GM19455 (cell line): ENCODE measurements around the gene NRXN3.

Experiments
- ATAC-seq: cut with Tn5 transposase; IDR thresholded peaks from one replicate; pipeline ENCODE4 v1.9.1; 2021; ENCODE audit not compliant: unreplicated experiment

NRXN3 gene

DNA sequence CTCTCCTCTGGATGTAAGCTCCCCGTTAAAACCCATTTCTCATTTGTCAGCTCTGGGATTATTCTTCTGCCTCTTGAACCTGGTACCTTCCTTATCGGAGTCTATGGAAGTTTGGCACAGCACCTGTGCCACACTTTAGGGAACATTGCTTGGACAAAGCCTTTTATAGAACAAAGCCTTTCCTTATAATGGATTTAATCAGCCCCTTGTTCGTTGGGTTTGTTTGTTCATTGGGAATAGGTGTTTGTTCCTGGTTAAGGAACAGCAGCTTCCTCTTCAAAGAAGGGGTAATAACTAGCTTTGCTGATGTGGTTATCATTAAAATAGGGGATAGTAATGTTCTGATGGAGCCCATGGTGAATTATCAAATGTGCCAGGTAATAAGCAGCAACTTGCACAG, 70.4 kb downstream of the NRXN3 start:
- ATAC-seq = no peak

GRCh38 chr14:78242086-78242485, 71.9 kb downstream of the NRXN3 start:
- ATAC-seq = no peak

- ATAC-seq = no peak
These were observed 73.0 kb downstream of the NRXN3 start for GRCh38 chr14:78243187-78243586.

DNA sequence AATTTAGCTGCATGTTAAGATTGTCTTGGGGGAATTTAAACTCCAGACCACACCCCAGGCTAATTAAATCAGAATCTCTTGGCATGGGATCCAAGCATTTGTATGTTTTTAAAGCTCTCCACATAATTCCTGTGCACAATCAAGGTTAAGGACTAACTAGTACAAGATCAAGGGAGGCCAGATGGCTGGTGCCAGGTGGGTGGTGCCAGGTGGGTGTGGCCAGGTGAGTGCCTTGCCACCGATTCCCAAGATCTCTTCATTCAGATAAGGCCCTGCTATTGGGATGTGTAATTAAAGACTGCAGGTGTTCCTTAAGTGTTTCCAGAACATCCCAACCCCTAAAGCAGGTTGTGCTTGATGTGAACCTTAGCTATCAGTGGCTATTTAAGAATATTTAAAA, 75.1 kb downstream of the NRXN3 start:
- no peak for ATAC-seq

GRCh38 chr14:78248501-78249090, 78.4 kb downstream of the NRXN3 start:
- no peak for ATAC-seq

- ATAC-seq = no peak
These were observed 81.1 kb downstream of the NRXN3 start for GRCh38 chr14:78251308-78251707.

- ATAC-seq = no peak
These were observed 83.8 kb downstream of the NRXN3 start for GRCh38 chr14:78253986-78254385.

- no peak for ATAC-seq
These were observed 84.8 kb downstream of the NRXN3 start for GRCh38 chr14:78254911-78255461.

DNA sequence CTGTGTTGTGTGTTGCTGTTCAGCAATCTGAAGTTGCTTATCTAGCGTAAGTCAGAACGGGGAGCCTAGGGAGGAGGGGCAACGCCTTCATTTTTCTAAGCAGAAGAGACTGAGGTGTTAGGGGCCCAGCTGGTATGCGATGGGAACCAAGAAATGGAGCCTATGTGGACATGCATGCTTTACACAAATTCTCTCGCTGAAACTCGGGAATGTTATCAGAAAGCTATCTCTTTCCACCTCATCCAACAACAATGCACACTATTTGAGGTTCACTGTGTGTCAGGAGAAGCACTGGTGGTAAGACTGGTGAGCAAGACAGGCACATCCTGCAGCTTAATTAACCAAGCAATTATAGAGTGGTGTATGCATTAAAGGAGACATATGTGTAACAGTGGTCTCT, 89.7 kb downstream of the NRXN3 start:
- ATAC-seq = no peak

- no peak for ATAC-seq
These were observed 108.5 kb downstream of the NRXN3 start for GRCh38 chr14:78278464-78279250.

- no peak for ATAC-seq
These were observed 112.3 kb downstream of the NRXN3 start for GRCh38 chr14:78282437-78282836.

- ATAC-seq = no peak
These were observed 116.0 kb downstream of the NRXN3 start for GRCh38 chr14:78286210-78286609.

DNA sequence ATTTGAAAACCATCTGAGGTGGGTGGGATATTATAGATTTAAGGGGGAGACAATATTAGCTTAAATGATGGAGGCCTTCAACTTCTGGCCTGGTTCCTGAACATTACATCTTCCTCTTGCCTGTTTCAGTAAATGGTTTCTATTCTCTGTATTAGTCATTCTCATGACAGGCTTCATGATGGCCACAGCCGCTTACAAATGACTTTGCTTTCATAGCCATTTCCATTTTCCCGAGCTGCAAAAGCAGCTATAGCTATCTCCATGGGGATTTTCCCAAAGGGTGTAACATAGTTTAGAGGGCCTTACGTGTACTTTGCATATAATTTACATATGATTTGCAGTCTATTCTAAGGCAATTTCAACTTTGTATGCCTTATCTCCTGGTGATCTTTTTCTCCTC, 121.8 kb downstream of the NRXN3 start:
- ATAC-seq = no peak

DNA sequence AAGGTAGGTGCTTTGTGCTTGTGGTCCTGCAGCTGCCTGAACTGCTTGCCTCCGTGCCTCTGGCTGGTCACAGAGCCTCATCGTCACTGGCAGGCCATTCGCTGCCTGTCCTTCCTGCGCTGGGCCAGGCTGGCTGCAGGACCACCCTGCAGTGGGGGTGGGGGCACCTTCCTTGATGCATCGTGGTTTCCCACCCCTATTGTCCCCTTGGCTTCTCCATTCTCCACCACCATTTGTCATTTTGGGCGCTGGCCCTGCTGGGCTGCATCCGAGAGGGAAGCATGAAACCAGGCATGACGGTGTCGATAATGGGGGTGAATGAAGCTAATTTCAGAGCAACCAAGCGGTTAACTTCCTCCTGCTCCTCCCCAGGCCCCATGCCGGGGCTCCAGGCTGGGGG, 127.7 kb downstream of the NRXN3 start:
- ATAC-seq = no peak

GRCh38 chr14:78298298-78298697, 128.1 kb downstream of the NRXN3 start:
- no peak for ATAC-seq

DNA sequence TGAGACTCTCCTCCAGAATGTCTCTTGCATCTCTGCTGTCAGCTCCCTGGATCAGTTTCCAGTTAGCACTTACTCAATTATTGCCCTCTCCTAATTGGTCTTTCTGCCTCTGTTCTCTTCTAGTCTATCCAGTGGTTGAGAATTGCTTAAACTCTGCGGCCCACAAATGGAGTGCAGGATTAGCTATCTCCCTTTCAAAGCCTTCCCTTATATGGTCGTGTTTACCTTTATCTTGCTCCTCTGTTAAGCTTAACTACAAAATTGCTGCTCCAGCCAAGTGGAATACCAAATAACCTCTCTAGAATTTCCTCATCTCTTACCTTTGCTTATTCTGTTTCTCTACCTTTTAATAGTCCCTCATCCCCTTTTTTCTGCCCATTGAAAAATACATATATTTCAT, 132.7 kb downstream of the NRXN3 start:
- no peak for ATAC-seq

DNA sequence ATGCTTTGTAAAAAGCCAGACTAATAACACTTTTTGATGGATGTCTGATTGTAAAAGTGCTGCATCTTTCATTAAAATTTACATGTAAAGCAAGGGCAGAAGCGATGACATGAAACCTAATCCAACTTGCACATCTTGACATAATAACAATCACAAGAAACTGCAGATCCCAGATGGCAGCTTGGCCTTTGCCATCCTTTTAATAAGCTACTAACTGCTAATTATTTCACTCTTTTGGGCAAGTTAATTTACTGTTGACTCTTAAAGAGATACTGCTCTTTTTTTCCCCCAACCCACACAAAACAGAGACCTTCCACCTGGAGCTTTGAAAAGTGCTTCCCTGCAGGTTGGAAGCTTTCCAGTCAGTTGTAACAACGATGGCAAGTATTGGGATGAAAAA, 137.5 kb downstream of the NRXN3 start:
- ATAC-seq = no peak

- ATAC-seq = no peak
These were observed 137.9 kb downstream of the NRXN3 start for GRCh38 chr14:78308079-78308478.

DNA sequence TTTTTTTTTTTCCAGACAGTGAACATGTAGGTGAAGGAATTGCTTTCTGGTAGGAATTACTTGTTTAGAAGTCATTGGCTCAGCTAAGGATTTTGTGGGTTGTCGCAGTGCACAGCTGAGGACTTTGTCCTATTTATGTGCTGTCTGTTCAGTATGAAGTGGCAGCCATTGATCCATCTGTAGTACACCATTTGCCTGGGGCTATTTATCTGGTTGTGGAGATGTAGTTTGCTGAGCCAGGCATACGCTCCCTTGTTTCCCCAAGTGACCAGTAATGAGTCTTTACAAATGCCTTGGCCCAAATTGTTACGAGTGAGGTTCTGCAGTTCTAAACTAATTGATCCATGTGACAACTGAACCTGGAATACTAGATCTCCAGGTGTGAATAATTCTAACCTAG, 140.1 kb downstream of the NRXN3 start:
- ATAC-seq = no peak

GRCh38 chr14:78313499-78313898, 143.3 kb downstream of the NRXN3 start:
- ATAC-seq = no peak

- no peak for ATAC-seq
These were observed 144.3 kb downstream of the NRXN3 start for GRCh38 chr14:78314484-78314883.

DNA sequence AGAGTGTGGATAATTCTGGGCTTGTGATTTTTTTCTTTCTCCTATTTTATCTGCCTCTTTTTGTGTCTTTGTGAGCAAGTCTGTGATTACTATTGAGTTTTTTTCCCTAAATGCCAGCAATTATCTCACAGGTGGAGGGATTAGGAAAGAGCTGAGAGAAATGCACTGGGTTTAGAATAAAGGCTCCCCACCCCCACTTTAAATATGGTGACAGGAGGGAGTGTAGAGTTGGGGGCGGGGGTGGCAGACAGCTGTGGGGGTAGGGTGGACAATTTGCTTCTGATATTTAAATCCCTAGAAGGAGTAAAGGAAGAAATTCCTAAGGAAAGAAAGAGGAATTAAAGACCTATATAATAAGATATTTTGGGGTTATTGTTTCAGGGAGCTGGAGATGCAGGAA, 145.9 kb downstream of the NRXN3 start:
- no peak for ATAC-seq

DNA sequence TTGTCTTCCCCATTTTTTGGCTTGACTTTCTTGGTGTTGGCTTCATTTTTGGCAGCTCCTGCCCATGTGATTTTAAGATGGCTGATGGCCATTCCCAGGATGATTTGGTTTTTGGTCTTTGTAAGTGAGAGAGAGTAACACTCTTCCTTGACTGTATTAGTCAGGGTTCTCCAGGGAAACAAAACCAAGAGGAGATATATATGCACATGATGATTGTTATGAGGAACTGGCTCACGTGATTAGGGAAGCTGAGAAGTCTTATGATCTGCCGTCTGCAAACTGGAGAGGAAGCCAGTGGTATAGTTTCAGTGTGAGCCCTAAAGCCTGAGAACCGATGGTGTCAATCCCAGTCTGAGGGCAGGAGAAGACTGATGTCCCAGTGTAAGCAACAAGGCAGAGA, 146.6 kb downstream of the NRXN3 start:
- no peak for ATAC-seq
